GM12878 (cell line): ENCODE measurements around the gene MTFMT. TPM values are rescaled to one million over a fixed set of nuclear protein-coding genes. Genes with fewer than 3 reads are reported as not detected.
A peak's percentile ranks its signal among the peaks of the same experiment; 100 is the strongest.

Source experiments
- CBX3 ChIP-seq: fragments of 200-600 bp; sonication (generic); IDR thresholded peaks from 2 replicates; pipeline ENCODE4 v1.6.1; 2016; ENCODE audit warnings: low read depth, borderline replicate concordance
- CREB1 ChIP-seq: IDR thresholded peaks from 2 replicates; pipeline ENCODE4 v1.6.1; 2012; ENCODE audit warnings: low read depth, mild to moderate bottlenecking, inconsistent platforms
- CUX1 ChIP-seq: IDR thresholded peaks from 2 replicates; pipeline ENCODE4 v1.6.1; 2012; ENCODE audit warnings: improper control_type of control experiment, low read depth, low read length; ENCODE audit not compliant: insufficient replicate concordance
- EED ChIP-seq: sonication (generic); IDR thresholded peaks from 2 replicates; pipeline ENCODE4 v1.6.1; 2016; ENCODE audit warnings: antibody characterized with exemption, low read depth
- EZH2 ChIP-seq: IDR thresholded peaks from 2 replicates; pipeline ENCODE4 v1.6.1; 2012; ENCODE audit warnings: low read depth, mild to moderate bottlenecking, control low read depth, inconsistent platforms, low read length, borderline replicate concordance; ENCODE audit not compliant: control insufficient read depth
- FOS ChIP-seq: IDR thresholded peaks from 3 replicates; pipeline ENCODE4 v1.6.1; 2011; ENCODE audit warnings: borderline replicate concordance; ENCODE audit not compliant: insufficient read length; ENCODE audit errors: extremely low read depth
- HDGF ChIP-seq: fragments of 450-650 bp; IDR thresholded peaks from 2 replicates; pipeline ENCODE4 v1.6.1; 2016; ENCODE audit warnings: antibody characterized with exemption
- IRF4 ChIP-seq: IDR thresholded peaks from 2 replicates; pipeline ENCODE4 v1.6.1; 2011; ENCODE audit warnings: low read depth, low read length
- KDM1A ChIP-seq: fragments of 200-600 bp; sonication (generic); IDR thresholded peaks from 2 replicates; pipeline ENCODE4 v1.6.1; 2016; ENCODE audit warnings: borderline replicate concordance
- NFIC ChIP-seq: IDR thresholded peaks from 2 replicates; pipeline ENCODE4 v1.6.1; 2012; ENCODE audit warnings: low read depth, mild to moderate bottlenecking, inconsistent platforms, low read length, moderate library complexity
- NFYB ChIP-seq: IDR thresholded peaks from 2 replicates; pipeline ENCODE4 v1.6.1; 2011; ENCODE audit warnings: low read depth, mild to moderate bottlenecking, low read length, improper control_type of control experiment, moderate library complexity; ENCODE audit not compliant: insufficient read depth
- PKNOX1 ChIP-seq: fragments of 450-650 bp; IDR thresholded peaks from 2 replicates; pipeline ENCODE4 v1.6.1; 2016; ENCODE audit warnings: mild to moderate bottlenecking
- POLR2AphosphoS2 ChIP-seq: IDR thresholded peaks from 2 replicates; pipeline ENCODE4 v1.6.1; 2011; ENCODE audit warnings: low read depth, mild to moderate bottlenecking, low read length, improper control_type of control experiment, moderate library complexity
- POU2F2 ChIP-seq: IDR thresholded peaks from 3 replicates; pipeline ENCODE4 v1.6.1; 2011; ENCODE audit warnings: low read depth, mild to moderate bottlenecking, low read length, borderline replicate concordance
- SIN3A ChIP-seq: IDR thresholded peaks from 2 replicates; pipeline ENCODE4 v1.6.1; 2012; ENCODE audit warnings: low read depth, low read length, improper control_type of control experiment
- USF1 ChIP-seq: IDR thresholded peaks from 2 replicates; pipeline ENCODE4 v1.6.1; 2011; ENCODE audit warnings: borderline replicate concordance, low read depth, mild to moderate bottlenecking, moderate library complexity, mixed read lengths, low read length; ENCODE audit not compliant: insufficient read depth; ENCODE audit errors: extremely low read length
- USF2 ChIP-seq: IDR thresholded peaks from 2 replicates; pipeline ENCODE4 v1.6.1; 2011; ENCODE audit warnings: low read depth, low read length, improper control_type of control experiment, borderline replicate concordance
- ZNF24 ChIP-seq: fragments of 450-650 bp; IDR thresholded peaks from 2 replicates; pipeline ENCODE4 v1.6.1; 2017; ENCODE audit warnings: antibody characterized with exemption, mild to moderate bottlenecking
- ZNF687 ChIP-seq: fragments of 450-650 bp; IDR thresholded peaks from 2 replicates; pipeline ENCODE4 v1.6.1; 2017; ENCODE audit warnings: mild to moderate bottlenecking, moderate library complexity
- polyA plus RNA-seq, 11 experiments: library from polyadenylated mRNA; depleted of rRNA in 4 of 11; unstranded in 6 of 11; stranded (reverse) in 5 of 11; fragments of >200 nt; fragmentation: Nextera tagmentation in 4 of 11; fragmentation: Illumina TruSeq in 1 of 11; extraction: Ambion mirVana in 4 of 11; extraction: Trizol in 1 of 11; gene quantifications; 1 replicate in 1 of 11; 2 replicates in 10 of 11; pipeline versions ENCODE4 v1.2.1 to v1.2.3, GENCODE V29; 2011 to 2016; ENCODE audit warnings: inconsistent platforms in 2 of 11, missing spikeins in 2 of 11, low read depth in 1 of 11
- total RNA-seq, 4 experiments: library from RNA; depleted of rRNA in 3 of 4; stranded (reverse); fragments of >200 nt in 3 of 4; fragmentation: Illumina TruSeq in 1 of 4; extraction: Trizol in 1 of 4; gene quantifications; 2 replicates each; pipeline versions ENCODE4 v1.2.1 to v1.2.3, GENCODE V29; 2013 to 2021

MTFMT gene
- total and polyA plus RNA-seq, 10 of the 15 experiments (the other 5 are each of a cell fraction or from before 2014, with no cell fraction given): 1.7 to 29.8 (median 17.4) TPM

- TF ChIP-seq PKNOX1: peak; percentile 88
- TF ChIP-seq KDM1A: no peak
- TF ChIP-seq SIN3A: no peak
- TF ChIP-seq ZNF687: no peak
- TF ChIP-seq EED: no peak
- TF ChIP-seq POLR2AphosphoS2: no peak
- TF ChIP-seq NFYB: peak; percentile 98
- TF ChIP-seq CUX1: no peak
- TF ChIP-seq NFIC: no peak
- peak; percentile 71 for TF ChIP-seq FOS
- TF ChIP-seq ZNF24: no peak
- no peak for TF ChIP-seq POU2F2
- TF ChIP-seq CBX3: no peak
- TF ChIP-seq USF1: peak; percentile 93
- peak; percentile 92 for TF ChIP-seq USF2
- no peak for TF ChIP-seq IRF4
- no peak for TF ChIP-seq HDGF
- no peak; the same call in 1 of the 2 replicates for TF ChIP-seq CREB1
- no peak for TF ChIP-seq EZH2
These were observed 20.0 kb upstream of the MTFMT start (continued) for GRCh38 chr15:65049418-65049840.
